KOPT-K1 (cell line): Measurements from ENCODE around the gene AP1G1.
"Not testable (repeated sequence)": the region's sequence is repeated elsewhere in the genome, so short reads cannot be mapped to it uniquely, and the experiment has no call there.

ENCODE experiments used
- H3K27ac ChIP-seq: fragments of 200-600 bp; sonication (generic); 2 replicates; pipeline ENCODE4 v1.5.1; 2016; ENCODE audit warnings: antibody characterized with exemption, mild to moderate bottlenecking, low read depth, low read length; ENCODE audit not compliant: poor library complexity, severe bottlenecking
- H3K36me3 ChIP-seq: fragments of 200-600 bp; sonication (generic); 2 replicates; pipeline ENCODE4 v1.5.1; 2017; ENCODE audit warnings: antibody characterized with exemption, mild to moderate bottlenecking, low read length, moderate library complexity; ENCODE audit not compliant: insufficient read depth
- H3K9me3 ChIP-seq: fragments of 200-600 bp; sonication (generic); 2 replicates; pipeline ENCODE4 v1.5.1; 2017; ENCODE audit warnings: antibody characterized with exemption, low read length, mild to moderate bottlenecking; ENCODE audit not compliant: insufficient read depth, poor library complexity, severe bottlenecking

The AP1G1 gene

DNA sequence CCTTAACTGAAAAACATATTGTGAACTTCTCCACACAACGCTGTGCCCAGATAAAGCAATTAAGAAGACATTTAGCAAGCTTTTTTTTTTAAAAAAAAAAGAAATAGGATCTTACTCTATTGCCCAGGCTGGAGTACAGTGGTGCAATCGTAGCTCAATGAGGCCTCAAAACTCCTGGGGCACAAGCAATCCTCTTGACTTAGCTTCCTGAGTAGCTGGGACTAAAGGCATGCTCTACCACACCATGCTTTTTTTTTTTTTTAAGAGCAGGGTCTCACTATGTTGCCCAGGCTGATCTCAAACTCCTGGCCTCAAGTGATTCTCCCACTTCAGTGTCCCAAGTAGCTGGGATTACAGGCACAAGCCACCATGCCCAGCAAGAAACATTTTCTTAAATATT is 20.1 kb downstream of the AP1G1 start:
- Histone ChIP-seq H3K36me3 (peaks cover 65% of the 10 kb centered on the region), H3K9me3 (no peaks in the 10 kb centered on the region), H3K27ac (no peak overlapping the region)

DNA sequence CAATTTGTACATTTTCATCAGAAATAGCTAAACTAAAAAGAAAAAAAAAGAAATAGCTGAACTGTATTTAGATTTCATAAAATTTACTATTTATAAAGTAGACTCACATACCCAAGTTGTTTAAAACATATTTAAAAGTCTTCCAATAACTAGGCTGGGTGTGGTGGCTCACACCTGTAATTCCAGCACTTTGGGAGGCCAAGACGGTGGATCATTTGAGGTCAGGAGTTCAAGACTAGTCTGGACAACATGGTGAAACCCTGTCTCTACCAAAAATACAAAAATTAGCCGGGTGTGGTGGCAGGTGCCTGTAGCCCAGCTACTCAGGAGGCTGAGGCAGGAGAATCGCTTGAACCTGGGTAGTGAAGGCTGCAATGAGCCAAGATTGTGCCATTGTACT is 23.5 kb downstream of the AP1G1 start:
- H3K27ac ChIP-seq, H3K9me3 ChIP-seq: not testable (repeated sequence)
- H3K36me3 ChIP-seq, result peaks cover 74% of the 10 kb centered on the region

DNA sequence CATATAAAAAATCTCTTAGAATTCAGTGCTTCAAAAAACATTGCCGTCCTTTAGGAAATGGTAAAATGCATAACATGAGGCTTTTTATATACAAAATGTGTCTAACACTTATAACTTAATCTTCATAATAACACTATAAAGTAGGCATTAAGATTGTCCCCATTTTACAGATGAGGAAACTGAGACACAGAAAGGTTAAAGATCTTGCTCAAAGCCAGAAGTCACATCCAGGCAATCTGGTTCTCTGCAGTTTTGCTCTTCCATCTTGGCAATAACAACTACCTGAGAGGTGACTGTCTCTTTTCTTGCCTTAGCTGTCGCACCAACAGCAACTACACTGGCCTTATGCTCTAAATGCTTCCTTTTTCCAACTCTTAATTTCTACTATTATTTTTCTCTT is 24.5 kb downstream of the AP1G1 start:
- no peaks in the 10 kb centered on the region for H3K9me3 ChIP-seq
- peaks cover 76% of the 10 kb centered on the region for H3K36me3 ChIP-seq
- no peak overlapping the region for H3K27ac ChIP-seq

DNA sequence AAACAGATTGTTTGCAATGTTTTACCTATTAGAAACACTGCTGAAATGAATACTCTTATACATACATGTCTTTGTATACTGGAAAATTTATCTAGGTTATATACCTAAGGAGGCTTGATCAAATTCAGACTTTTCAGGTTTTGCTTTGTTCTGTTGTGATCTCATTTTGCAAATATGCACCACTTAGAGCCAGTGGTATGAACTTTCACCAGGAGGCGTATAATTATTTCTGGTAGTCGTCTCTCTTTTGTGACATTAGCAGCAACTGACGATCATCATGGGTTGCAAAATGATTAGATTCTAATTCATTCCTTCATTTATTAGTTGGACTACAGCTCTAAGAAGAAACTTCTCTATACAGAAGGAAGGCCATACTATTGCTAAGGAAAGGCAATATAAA is 26.9 kb downstream of the AP1G1 start:
- Histone ChIP-seq H3K9me3 (no peaks in the 10 kb centered on the region), H3K27ac (no peak overlapping the region), H3K36me3 (peaks cover 74% of the 10 kb centered on the region)

DNA sequence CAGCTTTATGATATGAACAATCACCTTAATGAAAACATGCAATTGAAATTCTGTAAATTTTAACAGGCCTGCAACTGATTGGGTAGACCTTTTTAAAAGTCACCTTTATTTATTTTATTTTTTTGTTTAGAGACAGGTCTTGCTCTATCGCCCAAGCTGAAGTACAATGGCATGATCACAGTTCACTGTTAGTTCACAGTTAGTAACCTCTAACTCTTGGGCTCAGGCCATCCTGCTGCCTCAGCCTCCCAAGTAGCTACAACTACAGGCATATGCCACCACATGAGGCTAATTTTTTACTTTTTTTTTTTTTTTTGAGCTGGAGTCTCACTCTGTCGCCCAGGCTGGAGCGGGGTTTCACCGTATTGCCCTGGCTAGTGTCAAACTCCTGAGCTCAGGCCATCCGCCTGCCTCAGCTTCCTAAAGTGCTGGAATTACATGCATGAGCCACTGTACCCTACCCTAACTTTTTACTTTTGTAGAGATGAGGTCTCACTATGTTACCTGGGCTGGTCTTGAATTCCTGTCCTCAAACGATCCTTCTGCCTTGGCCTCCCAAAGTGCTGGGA is 28.0 kb downstream of the AP1G1 start:
- H3K9me3 ChIP-seq, result no peaks in the 10 kb centered on the region
- peaks cover 77% of the 10 kb centered on the region for H3K36me3 ChIP-seq
- H3K27ac ChIP-seq, result no peak overlapping the region

DNA sequence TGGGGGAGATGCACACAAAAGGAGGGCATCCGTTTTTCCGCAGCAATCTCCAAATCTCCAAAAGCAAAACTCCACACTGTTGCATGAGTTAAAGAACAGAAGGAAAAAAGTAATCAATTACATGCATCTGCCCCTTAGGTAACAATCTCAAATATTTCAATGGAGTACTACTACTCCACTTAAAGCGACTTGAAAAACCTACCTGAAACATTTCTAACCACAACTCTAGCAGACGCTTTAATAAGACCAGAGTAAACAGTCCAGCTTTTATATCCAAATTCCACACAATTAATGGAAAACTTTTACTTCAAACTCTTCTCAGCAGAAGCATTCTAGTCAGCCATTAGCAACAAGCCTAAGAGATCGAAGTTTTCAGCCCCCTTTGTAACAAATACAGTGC is 29.9 kb downstream of the AP1G1 start:
- Histone ChIP-seq H3K36me3 (peaks cover 72% of the 10 kb centered on the region), H3K9me3 (no peaks in the 10 kb centered on the region)

DNA sequence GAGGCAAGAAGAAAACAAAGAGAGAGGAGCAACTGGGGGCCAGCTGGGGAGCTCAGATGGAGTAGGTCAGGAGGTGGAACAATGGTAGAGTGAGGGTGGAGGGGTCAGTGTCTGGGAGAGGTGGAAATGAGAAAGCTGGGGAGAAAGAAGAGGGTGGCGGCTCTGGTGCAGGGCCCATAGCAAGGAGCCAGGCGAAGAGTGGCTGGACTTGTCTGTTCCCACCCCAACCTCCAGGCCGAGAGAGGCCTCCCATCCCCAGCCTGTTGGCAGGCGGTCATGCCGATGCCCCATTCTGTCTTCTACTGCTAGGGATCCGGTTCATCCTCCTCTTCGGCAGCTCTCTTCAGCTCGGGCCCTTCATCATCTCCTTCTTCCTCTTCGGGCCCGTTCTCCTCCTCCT is 31.3 kb downstream of the AP1G1 start:
- Histone ChIP-seq H3K27ac (no peak overlapping the region), H3K36me3 (peaks cover 82% of the 10 kb centered on the region), H3K9me3 (no peaks in the 10 kb centered on the region)

More for the DNA sequence above, 29.9 kb downstream of the AP1G1 start:
- H3K27ac ChIP-seq, result no peak overlapping the region

DNA sequence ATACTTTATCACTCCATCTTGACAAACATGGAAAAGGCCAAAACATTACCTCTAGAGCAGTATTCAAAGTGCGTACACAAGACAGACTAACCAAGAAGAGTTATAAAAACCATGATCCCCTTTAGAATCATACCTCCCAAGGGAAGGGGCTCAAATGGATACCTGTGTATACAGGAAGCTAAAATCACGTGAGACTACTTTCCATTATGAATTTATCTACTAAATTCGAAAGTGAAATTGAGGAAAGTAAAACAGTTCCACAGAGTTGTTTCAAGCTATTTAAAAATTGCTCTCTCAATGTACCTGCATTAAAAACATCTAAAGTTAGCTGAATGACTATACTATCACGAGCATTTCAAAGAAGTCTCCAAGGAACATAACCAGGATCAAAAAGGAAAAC is 32.7 kb downstream of the AP1G1 start:
- Histone ChIP-seq H3K27ac (no peak overlapping the region), H3K9me3 (no peaks in the 10 kb centered on the region), H3K36me3 (peaks cover 84% of the 10 kb centered on the region)

DNA sequence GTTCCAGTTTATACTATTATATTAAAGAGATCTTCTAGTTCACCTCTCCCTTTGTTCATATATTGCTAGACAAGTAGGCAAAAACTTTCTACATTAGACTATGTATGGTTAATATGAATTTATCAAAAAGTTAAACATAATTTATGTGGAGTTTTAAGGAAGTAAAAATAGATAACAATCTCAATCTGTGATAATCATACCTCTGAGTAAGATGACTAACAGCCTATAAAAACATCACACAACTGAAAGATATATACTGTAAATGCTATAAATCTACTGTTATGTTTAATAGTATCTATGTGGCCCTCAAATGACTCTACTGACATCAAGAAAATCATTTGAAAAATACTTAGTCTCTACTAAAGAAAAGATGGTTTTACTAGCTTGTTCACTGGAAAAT is 37.1 kb downstream of the AP1G1 start:
- Histone ChIP-seq H3K36me3 (peaks cover 84% of the 10 kb centered on the region), H3K27ac (no peak overlapping the region), H3K9me3 (no peaks in the 10 kb centered on the region)

DNA sequence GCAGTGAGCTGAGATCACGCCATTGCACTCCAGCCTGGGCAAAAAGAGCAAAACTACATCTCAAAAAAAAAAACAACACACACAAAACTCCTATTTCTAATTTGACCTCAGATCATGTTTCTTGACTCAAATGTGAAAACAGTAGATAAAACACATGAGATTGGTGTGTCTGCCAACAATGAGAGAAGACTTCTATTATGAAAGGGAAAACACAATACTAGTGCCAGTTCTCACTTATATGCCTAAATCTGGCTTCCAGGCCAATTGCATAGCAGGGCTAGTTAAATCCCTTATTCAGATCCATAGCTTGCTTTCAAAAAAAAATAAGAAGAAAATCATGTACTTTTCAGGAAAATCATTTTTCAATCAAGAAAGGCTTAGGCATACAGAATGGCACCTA is 39.4 kb downstream of the AP1G1 start:
- Histone ChIP-seq H3K36me3 (peaks cover 91% of the 10 kb centered on the region), H3K27ac (no peak overlapping the region), H3K9me3 (no peaks in the 10 kb centered on the region)

DNA sequence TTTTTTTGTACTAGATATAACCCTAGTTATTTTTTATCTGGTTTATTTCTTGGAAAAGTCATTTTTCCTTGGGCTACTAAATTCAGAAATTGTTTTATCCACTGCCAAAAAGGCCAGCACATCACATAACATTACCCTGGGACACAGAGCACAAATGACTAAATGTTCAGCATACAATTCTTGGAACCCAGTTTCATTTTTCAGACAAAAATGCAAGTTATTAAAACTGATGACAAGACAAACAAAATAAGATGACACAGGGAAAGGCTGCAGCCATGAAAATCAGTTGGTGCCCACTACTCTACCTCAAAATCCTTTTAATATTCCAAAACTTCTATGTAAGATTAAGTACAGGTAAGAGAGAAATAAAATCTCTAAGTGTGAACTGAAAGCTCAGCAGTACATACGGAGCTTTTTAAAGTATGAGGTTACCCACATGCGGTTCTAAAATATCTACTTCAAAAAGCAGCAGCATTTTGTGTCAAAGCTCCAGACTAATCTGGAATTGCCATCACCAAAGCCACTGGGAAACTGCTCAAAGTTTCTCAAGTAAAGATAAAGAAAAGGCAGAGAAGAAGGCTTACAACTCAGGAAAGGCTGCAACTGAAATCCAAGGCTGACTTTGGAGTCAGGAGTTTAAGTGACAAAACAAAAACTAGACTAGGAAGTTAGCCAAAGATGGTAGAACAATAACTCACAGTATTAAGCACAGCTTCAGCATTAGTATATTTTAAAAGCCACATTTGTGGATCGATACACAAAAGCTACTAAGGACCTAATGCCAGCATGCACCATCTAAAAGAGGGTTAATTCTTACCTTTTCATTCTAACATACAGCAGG is 41.4 kb downstream of the AP1G1 start:
- Histone ChIP-seq H3K9me3 (no peaks in the 10 kb centered on the region), H3K36me3 (peaks cover 91% of the 10 kb centered on the region), H3K27ac (no peak overlapping the region)

DNA sequence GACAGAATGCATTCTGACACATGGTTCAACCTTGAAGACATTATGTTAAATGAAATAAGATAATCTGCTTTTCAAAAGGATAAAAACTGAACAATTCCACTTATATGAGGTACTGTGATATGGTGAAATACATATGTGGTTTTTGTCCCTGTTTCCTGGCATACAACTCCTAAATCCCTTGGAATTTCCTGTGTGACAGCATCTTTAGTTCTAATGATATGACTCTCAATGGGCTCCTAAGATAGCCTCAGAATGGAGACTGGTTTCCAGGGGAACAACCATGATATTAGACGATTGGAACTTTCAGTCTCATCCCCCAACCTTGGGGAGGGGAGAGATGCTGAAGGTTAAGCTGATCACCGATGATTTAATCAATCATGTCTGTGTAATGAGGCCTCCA is 46.4 kb downstream of the AP1G1 start:
- Histone ChIP-seq H3K27ac (no peak overlapping the region), H3K9me3 (no peaks in the 10 kb centered on the region), H3K36me3 (peaks cover 98% of the 10 kb centered on the region)

DNA sequence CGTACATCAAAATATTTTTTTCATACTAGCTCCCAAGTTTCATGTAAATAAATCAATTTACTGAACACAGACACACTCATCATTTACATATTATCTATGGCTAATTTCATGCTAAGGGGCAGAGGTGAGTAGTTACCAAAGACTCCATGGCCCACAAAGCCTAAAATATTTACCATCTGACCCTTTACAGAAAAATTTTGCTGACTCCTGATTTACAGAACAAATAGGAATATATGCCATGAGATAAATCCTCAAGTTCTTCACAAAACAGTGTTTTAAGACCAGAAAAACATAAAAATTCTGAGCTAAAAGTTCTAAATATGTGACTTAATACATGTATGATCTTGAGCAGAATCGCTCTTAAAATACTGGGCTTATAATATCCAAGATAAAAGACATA is 47.5 kb downstream of the AP1G1 start:
- H3K36me3 ChIP-seq, result peaks cover 98% of the 10 kb centered on the region
- no peak overlapping the region for H3K27ac ChIP-seq
- no peaks in the 10 kb centered on the region for H3K9me3 ChIP-seq

DNA sequence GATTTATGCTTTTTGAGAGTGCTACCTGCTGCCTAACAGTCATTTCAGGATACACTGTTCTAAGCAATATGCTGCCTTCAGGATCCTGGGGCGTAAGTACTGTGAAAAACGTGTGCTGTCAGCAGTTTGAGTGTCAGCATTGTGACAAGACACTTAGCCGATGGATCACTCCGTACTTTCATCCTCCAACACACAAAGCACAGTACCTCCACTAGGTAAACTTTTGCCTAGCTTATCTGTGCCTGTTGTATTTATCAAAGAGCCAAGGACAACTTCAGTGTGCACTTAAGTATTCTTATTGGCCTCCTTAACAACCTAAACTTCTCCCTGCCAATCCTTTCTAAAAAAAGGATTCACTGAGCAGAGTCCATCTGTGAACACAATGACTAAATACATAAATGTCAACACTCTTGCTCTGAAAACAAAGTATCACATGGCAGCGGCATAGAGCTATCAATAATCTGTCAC is 50.3 kb downstream of the AP1G1 start:
- Histone ChIP-seq H3K9me3 (no peaks in the 10 kb centered on the region), H3K27ac (no peak overlapping the region), H3K36me3 (peaks cover 98% of the 10 kb centered on the region)

DNA sequence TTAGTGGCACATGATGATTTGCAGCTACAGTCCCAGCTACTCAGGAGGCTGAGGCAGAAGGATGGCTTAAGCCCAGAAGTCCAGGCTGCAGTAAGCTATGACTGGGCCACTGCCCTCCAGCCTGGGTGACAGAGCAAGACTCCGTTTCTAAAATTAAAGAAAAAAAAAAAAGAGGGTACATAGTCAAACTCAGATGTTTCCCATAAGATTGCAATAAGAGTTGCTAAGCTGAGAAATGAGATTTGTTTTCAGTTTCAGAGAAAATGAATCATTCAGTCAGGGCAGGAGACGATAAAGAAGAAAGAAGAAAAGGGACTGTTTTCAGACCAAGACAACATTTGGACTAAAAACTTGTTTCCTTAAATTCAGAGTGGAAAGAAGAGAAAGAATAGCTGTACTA is 54.0 kb downstream of the AP1G1 start:
- Histone ChIP-seq H3K36me3 (peaks cover 90% of the 10 kb centered on the region), H3K27ac (no peak overlapping the region)

DNA sequence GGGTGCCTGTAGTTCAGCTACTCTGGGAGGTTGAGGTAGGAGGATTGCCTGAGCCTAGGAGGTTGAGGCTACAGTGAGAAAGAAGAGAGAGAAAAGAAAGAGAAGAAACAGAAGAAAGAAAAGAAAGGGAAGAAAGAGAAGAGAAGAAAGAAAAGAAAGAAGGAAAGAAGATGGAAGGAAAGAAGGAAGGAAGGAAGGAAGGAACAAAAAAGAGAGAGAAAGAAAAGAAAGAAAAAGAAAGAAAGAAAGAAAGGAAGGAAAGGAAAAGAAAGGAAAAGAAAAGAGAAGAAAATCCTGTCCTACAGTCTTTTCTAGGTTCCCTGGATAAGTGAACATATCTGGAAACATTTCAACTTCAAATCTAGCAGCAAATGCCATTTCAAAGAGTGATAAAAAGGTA is 54.5 kb downstream of the AP1G1 start:
- Histone ChIP-seq H3K9me3 (no peaks in the 10 kb centered on the region), H3K27ac (no peak overlapping the region), H3K36me3 (peaks cover 91% of the 10 kb centered on the region)

More for the DNA sequence above, 54.0 kb downstream of the AP1G1 start:
- H3K9me3 ChIP-seq, result no peaks in the 10 kb centered on the region
